Activated naive CD8-positive, alpha-beta T cell treated with anti-CD3 and anti-CD28 coated beads, Interleukin-2, amount 50 U/mL, for 24 hours (primary cell): ENCODE data around the gene RSL1D1.
"Not testable (repeated sequence)": the region's sequence is repeated elsewhere in the genome, so short reads cannot be mapped to it uniquely, and the experiment has no call there.

Experiments used
- ATAC-seq: fragments of 150-1000 bp; cut with Tn5 transposase; one replicate; pipeline ENCODE4 v1.10.0; 2021
- DNase-seq: peaks from one replicate; pipeline ENCODE4 v3.0.0; 2021
- H3K27ac Mint-ChIP-seq: one replicate; pipeline ENCODE4 v1.8.0; 2021; ENCODE audit warnings: mild to moderate bottlenecking, mixed read lengths
- H3K27me3 Mint-ChIP-seq: one replicate; pipeline ENCODE4 v1.8.0; 2021; ENCODE audit warnings: mixed read lengths
- H3K36me3 Mint-ChIP-seq: one replicate; pipeline ENCODE4 v1.8.0; 2021; ENCODE audit warnings: low read depth, mixed read lengths
- H3K4me1 Mint-ChIP-seq: one replicate; pipeline ENCODE4 v1.8.0; 2021; ENCODE audit warnings: mixed read lengths
- H3K4me3 Mint-ChIP-seq: one replicate; pipeline ENCODE4 v1.8.0; 2021; ENCODE audit warnings: mild to moderate bottlenecking, moderate library complexity, mixed read lengths
- H3K9me3 Mint-ChIP-seq: one replicate; pipeline ENCODE4 v1.8.0; 2021; ENCODE audit warnings: mixed read lengths

Gene RSL1D1

DNA sequence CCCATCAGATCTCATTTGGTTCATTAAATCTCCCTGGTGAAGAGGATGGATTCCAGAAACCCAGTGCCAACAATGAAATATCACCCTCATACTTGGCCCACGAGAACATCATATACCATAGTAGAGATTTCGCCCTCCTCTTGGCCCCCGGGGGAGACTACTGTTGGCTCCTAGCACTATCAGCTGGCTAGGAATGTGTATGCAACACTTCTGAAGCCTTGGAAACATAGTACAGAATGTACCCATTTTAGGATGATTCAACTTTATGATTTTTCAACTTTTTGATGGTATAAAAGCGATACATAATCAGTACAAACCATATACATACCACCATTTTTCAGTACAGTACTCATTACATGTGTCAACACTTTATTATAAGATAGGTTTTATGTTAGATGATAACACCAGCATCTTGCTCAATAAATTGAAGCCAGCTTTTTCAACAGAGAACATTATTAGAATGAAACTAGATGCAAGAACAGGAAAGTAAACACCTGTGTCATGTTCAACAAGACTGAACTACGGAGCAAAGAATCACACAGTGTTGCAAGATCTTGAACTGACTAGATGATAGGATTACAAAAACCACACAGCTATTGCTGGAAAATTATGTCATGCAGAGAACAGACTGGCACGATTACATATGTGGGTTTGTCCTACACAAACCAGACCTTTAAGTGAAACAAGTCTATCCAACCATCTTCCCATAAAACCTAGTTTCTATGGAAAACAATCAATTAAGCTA, 17.2 kb downstream of the RSL1D1 start:
- no peaks in the 10 kb centered on the region for H3K27me3 Mint-ChIP-seq
- ATAC-seq (no peak), DNase-seq (no peak)
- H3K9me3 Mint-ChIP-seq: no peaks in the 10 kb centered on the region
- H3K4me3 Mint-ChIP-seq: no peak overlapping the region
- no peak overlapping the region for H3K27ac Mint-ChIP-seq
- peaks cover 28% of the 10 kb centered on the region for H3K36me3 Mint-ChIP-seq
- no peaks in the 10 kb centered on the region for H3K4me1 Mint-ChIP-seq

DNA sequence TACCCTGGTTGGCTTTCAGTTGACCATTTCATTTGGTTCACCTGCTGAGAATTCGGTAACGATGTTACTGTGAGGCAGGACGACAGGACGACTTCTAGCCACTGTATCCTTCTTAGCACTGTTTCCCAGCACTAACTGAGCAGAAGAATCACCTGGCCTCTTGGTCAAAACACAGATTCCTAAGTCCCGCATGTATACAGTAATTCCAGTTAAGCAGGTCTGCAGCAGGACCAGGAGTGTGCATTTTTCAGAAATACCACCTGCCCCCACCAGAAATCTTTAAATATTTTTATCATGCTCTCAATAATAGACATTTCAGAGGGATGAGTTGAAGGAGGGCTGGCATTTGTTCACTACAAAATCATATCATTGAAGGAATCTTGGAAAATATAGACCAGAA, 22.6 kb downstream of the RSL1D1 start:
- no peak overlapping the region for H3K27ac Mint-ChIP-seq
- no peaks in the 10 kb centered on the region for H3K4me1 Mint-ChIP-seq
- no peaks in the 10 kb centered on the region for H3K9me3 Mint-ChIP-seq
- ATAC-seq (no peak), DNase-seq (no peak)
- no peaks in the 10 kb centered on the region for H3K36me3 Mint-ChIP-seq
- H3K27me3 Mint-ChIP-seq: no peaks in the 10 kb centered on the region
- H3K4me3 Mint-ChIP-seq: no peak overlapping the region

DNA sequence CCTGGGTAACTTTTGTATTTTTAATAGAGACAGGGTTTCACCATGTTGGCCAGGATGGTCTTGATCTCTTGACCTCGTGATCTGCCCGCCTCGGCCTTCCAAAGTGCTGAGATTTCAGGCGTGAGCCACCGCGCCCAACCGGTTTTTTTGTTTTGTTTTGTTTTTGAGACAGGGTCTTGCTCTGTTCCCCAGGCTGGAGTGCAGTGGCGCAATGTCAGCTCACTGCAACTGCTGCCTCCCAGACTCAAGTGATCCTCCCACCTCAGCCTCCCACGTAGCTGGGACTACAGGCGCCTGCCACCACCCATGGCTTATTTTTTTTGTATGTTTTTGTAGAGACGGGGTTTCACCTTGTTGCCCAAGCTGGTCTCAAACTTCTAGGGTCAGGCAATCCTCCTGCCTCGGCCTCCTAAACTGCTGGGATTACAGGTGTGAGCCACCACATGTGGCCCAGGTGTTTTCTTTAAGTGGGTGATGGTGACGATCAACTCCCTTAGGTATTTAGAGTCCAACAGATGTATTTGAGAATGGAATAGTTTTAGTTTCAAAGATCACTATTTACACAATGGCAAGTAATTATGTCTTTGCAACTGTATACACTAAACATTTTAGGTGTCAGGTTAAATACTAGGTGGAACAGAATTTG, 25.7 kb downstream of the RSL1D1 start:
- H3K4me1 Mint-ChIP-seq, H3K9me3 Mint-ChIP-seq, H3K27ac Mint-ChIP-seq, H3K36me3 Mint-ChIP-seq, H3K4me3 Mint-ChIP-seq, H3K27me3 Mint-ChIP-seq, ATAC-seq, DNase-seq: not testable (repeated sequence)

DNA sequence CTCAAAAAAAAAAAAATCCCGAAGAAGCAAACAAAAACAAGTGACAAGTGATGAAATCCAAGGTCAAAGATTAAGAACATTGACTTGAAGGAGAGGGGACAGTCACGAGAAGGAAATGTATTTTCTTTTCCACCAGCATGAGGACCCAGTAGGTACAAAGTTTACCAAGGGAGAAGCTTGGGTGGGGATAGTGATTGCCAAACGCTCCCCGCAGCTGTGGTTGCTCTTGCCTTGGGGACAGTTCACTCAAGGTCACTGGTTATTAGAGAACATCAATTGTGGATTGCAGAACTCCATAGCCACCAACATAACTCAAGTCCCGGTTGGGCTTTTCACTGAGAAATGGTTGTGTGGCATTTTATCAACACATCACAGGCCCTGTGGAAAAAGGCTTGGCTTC, 27.0 kb downstream of the RSL1D1 start:
- no peak overlapping the region for H3K27ac Mint-ChIP-seq
- no peaks in the 10 kb centered on the region for H3K9me3 Mint-ChIP-seq
- DNase-seq (no peak), ATAC-seq (no peak)
- no peaks in the 10 kb centered on the region for H3K36me3 Mint-ChIP-seq
- no peaks in the 10 kb centered on the region for H3K4me1 Mint-ChIP-seq
- H3K27me3 Mint-ChIP-seq: peaks cover 3% of the 10 kb centered on the region
- H3K4me3 Mint-ChIP-seq: no peak overlapping the region

DNA sequence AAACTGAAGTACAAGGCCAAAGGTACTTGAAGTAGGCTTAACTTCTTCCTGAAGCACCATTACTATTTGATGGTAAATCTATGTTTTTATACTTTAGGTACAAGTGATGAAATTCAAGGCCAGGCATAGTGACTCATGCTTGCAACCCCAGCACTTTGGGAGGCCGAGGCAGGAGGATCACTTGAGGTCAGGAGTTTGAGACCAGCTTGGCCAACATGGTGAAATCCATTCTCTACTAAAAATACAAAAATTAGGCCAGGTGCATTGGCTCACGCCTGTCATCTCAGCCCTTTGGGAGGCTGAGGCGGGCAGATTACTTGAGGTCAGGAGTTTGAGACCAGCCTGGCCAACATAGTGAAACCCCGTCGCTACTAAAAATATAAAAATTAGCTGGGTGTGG, 27.7 kb downstream of the RSL1D1 start:
- H3K9me3 Mint-ChIP-seq, H3K4me1 Mint-ChIP-seq, ATAC-seq, H3K27me3 Mint-ChIP-seq, H3K27ac Mint-ChIP-seq, H3K36me3 Mint-ChIP-seq, DNase-seq, H3K4me3 Mint-ChIP-seq: not testable (repeated sequence)

DNA sequence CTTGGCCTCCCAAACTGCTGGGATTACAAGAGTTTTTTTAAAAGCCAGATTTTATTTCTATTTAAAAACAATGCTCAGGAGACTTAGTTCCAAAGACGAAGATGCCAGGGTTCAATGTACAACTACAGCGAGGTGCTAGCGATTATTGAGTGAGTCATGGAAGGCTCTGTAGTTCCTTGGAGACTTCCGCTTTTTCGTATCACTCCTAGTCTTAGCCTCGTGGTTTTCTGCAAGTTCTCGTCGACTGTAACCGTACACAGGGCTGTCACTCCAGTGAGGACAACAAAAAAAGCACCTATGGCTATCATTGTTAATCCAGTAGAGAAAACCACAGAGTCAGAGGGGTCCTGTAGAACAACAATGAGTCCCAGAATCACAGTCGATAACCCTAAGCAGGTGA, 31.5 kb downstream of the RSL1D1 start:
- H3K27me3 Mint-ChIP-seq: peaks cover 3% of the 10 kb centered on the region
- H3K36me3 Mint-ChIP-seq: no peaks in the 10 kb centered on the region
- no peaks in the 10 kb centered on the region for H3K9me3 Mint-ChIP-seq
- H3K4me1 Mint-ChIP-seq: no peaks in the 10 kb centered on the region
- ATAC-seq (no peak), DNase-seq (no peak)
- no peak overlapping the region for H3K27ac Mint-ChIP-seq
- no peak overlapping the region for H3K4me3 Mint-ChIP-seq

DNA sequence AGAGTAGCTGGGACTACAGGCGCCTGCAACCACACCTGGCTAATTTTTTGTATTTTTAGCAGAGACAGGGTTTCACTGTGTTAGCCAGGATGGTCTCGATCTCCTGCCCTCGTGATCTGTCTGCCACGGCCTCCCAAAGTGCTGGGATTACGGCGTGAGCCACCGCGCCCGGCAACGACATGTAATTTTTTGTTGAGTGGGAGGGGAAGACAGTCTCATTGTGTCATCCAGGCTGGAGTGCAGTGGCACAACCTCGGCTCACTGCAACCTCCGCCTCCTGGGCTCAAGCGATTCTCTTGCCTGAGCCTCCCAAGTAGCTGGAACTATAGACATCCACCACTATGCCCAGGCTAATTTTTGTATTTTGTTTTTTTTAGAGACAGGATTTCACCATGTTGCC, 32.4 kb downstream of the RSL1D1 start:
- DNase-seq, H3K9me3 Mint-ChIP-seq, H3K27me3 Mint-ChIP-seq, ATAC-seq, H3K27ac Mint-ChIP-seq, H3K4me3 Mint-ChIP-seq, H3K36me3 Mint-ChIP-seq, H3K4me1 Mint-ChIP-seq: not testable (repeated sequence)

DNA sequence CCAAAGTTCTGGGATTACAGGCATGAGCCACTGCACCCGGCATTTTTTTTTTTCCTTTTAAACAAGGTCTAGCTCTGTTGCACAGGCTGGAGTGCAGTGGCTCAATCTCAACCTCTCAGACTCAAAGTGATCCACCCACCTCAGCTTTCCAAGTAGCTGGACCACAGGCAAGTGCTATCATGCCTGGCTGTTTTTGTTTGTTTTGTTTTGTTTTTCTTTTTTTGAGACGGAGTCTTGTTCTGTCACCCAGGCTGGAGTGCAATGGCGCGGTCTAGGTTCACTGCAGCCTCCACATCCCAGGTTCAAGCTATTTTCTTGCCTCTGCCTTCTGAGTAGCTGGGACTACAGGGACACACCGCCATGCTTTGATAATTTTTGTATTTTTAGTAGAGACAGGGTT, 35.2 kb downstream of the RSL1D1 start:
- H3K9me3 Mint-ChIP-seq: no peaks in the 10 kb centered on the region
- no peaks in the 10 kb centered on the region for H3K36me3 Mint-ChIP-seq

DNA sequence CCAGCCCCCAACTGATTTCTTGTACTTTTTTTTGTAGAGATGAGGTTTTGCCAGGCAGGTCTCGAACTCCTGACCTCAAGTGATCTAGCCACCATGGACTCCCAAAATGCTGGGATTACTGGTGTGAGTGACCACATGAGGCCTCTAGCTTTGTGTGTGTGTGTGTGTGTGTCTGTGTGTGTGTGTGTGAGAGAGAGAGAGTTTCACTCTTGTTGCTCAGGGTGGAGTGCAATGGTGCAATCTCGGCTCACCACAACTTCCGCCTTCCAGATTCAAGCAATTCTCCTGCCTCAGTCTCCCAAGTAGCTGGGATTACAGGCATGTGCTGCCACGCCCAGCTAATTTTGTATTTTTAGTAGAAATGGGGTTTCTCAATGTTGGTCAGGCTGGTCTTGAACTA, 36.5 kb downstream of the RSL1D1 start:
- not testable (repeated sequence) for H3K4me3 Mint-ChIP-seq, H3K36me3 Mint-ChIP-seq, H3K4me1 Mint-ChIP-seq, H3K27me3 Mint-ChIP-seq, DNase-seq, H3K9me3 Mint-ChIP-seq, ATAC-seq, H3K27ac Mint-ChIP-seq

More for the DNA sequence above, 35.2 kb downstream of the RSL1D1 start:
- no peak for DNase-seq
- Mint-ChIP-seq H3K27ac (no peak overlapping the region), H3K27me3 (peaks cover 3% of the 10 kb centered on the region), H3K4me3 (no peak overlapping the region), H3K4me1 (no peaks in the 10 kb centered on the region)
- no peak for ATAC-seq

DNA sequence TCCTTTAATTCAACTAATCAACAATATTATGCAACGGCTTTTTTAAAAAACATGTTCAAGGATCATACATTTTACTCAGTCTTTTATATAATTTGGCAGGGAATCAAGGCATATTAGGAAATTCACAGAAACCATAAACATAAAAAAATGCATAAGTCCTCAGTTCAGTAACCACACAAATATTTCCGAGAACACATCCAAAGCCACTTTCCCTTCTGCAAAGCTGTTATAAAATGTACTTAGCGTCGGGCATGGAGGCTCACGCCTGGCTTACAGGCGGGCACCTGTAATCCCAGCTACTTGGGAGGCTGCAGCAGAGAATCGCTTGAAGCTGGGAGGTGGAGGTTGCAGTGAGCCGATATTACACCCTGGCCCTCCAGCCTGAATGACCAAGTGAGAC, 44.6 kb downstream of the RSL1D1 start:
- Mint-ChIP-seq H3K4me3 (no peak overlapping the region), H3K27ac (no peak overlapping the region), H3K4me1 (peaks cover 9% of the 10 kb centered on the region), H3K9me3 (peaks cover 4% of the 10 kb centered on the region), H3K36me3 (peaks cover 2% of the 10 kb centered on the region), H3K27me3 (no peaks in the 10 kb centered on the region)
- ATAC-seq (no peak), DNase-seq (no peak)

DNA sequence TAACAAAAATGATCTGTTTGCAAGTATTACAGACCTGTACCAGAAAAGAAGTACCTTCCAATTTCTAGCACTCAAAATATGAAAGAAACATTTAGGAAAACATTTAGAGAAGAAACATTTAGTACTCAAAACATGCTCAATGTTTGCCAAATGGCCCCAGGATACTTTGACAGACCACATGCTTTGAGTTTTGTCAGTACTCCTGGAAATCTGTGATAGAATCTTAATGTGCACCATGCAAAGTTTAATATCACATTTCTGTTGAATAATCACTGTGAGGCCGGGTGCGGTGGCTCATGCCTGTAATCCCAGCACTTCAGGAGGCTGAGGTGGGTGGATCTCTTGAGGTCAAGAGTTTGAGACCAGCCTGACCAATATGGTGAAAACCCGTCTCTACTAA, 45.8 kb downstream of the RSL1D1 start:
- ATAC-seq: no peak
- Mint-ChIP-seq H3K27ac (no peak overlapping the region), H3K4me1 (peaks cover 8% of the 10 kb centered on the region), H3K9me3 (peaks cover 4% of the 10 kb centered on the region), H3K27me3 (no peaks in the 10 kb centered on the region), H3K4me3 (no peak overlapping the region), H3K36me3 (peaks cover 2% of the 10 kb centered on the region)
- DNase-seq: no peak

DNA sequence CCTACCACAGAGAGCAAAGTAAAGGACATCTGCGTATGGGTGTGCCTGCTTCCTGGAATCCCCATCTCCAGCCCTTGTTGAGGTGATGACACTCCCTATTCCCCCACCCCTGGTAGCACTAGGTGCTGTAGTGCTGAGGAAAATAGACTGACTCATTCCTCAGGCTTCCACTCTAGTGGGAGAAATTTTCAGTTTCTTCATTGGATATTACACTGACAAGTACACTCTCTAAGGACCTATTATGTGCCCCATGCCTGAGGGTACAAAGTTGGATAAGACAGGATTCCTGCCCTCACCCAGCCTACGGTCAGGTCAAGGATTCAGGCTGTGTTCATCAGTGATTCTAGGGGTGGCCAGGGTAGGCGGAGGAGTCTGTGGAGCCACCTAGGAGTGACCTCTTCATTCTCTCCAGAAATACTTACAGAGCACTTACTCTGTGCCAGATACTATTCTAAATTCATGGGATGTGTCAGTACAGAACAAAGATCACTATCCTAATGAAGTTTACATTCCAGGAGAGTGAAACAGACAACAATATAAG, 49.8 kb downstream of the RSL1D1 start:
- ATAC-seq: no peak
- Mint-ChIP-seq H3K4me1 (peaks cover 30% of the 10 kb centered on the region), H3K9me3 (no peaks in the 10 kb centered on the region), H3K27me3 (no peaks in the 10 kb centered on the region), H3K27ac (no peak overlapping the region), H3K4me3 (no peak overlapping the region), H3K36me3 (no peaks in the 10 kb centered on the region)
- DNase-seq: no peak

DNA sequence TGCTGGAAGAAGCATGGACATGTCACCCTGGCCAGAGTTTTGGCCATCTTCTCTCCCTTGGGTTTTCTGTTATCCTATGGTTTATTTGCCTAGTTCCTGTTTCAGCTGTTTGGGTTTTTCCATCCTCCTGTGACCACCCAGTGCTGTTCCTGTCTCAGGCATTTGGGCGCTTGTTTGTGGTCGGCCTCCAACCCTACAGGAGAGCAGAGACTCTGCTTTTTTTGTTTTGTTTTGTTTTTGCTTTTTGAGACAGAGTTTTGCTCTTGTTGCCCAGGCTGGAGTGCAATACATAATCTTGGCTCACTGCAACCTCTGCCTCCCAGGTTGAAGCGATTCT, 51.0 kb downstream of the RSL1D1 start:
- DNase-seq (no peak), ATAC-seq (no peak)
- Mint-ChIP-seq H3K9me3 (no peaks in the 10 kb centered on the region), H3K4me1 (peaks cover 38% of the 10 kb centered on the region), H3K27ac (peak overlapping the region; percentile 96), H3K36me3 (peaks cover 7% of the 10 kb centered on the region), H3K4me3 (peak overlapping the region; percentile 96), H3K27me3 (no peaks in the 10 kb centered on the region)

DNA sequence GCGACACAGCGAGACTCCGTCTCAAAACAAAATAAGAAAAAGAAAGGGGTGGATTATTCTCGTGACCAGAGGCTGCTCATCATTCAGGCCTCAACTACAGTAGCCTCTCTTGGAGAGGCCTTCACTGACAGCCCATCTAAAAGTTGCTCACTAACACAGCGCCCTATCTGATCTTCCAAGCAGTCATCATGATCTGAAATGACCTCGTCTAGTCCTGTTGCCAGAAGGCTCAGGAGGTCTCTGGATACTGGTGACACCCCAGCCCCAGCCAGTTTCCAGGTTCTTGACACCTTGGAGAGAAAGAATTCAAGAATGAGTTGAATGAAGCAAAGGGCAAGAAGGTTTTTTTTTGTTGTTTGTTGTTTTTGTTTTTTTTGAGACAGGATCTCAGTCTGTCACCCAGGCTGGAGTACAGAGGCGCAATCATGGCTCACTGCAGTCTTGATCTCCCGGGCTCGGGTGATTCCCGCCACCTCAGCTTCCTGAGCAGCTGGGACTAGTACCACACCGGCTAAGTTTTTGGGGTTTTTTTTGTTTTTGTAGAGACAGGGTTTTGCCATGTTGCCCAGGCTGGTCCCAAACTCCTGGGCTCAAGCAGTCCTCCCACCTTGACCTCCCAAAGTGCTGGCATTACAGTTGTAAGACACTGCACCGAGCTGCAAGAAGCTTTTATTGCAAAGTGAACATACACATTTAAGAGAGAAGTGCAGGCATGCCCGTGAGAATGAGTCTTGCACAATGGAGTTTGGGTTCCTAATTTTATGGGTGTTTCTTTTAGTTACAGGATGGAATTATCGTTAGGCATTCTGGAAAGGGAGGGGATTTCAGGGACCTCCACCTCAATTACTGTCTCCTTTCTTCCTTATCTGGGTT, 51.6 kb downstream of the RSL1D1 start:
- Mint-ChIP-seq H3K9me3 (no peaks in the 10 kb centered on the region), H3K36me3 (peaks cover 12% of the 10 kb centered on the region), H3K27me3 (no peaks in the 10 kb centered on the region), H3K27ac (peak overlapping the region; percentile 96), H3K4me3 (peak overlapping the region; percentile 96), H3K4me1 (peaks cover 44% of the 10 kb centered on the region)
- ATAC-seq (no peak), DNase-seq (no peak)

DNA sequence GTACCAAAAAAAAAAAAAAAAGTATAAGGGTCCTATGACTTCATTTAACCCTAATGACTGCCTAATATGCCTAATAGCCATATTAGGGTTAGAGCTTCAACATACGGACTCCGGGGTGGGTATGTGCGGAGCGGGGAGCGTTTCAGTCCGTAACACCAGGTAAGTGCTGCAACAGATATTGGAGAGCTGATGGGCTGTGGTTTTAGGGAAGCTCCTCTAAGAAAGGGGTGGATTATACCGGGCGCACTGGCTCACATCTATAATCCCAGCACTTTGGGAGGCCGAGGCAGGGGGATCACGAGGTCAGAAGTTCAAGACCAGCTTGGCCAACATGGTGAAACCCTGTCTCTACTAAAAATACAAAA, 52.3 kb downstream of the RSL1D1 start:
- H3K9me3 Mint-ChIP-seq: no peaks in the 10 kb centered on the region
- peaks cover 15% of the 10 kb centered on the region for H3K36me3 Mint-ChIP-seq
- H3K4me3 Mint-ChIP-seq: peak overlapping the region; percentile 96
- no peaks in the 10 kb centered on the region for H3K27me3 Mint-ChIP-seq
- no peak for ATAC-seq
- peak overlapping the region; percentile 96 for H3K27ac Mint-ChIP-seq
- H3K4me1 Mint-ChIP-seq: peaks cover 52% of the 10 kb centered on the region
- no peak for DNase-seq
